ENCODE results near the gene C1orf198. TPM values are rescaled to one million over a fixed set of nuclear protein-coding genes. Genes with fewer than 3 reads are reported as not detected.

The C1orf198 gene
- total RNA-seq, 1 donor: 352 TPM

GRCh38 chr1:230915078-230915477 is 46.8 kb upstream of the C1orf198 start:
- Histone ChIP-seq H3K36me3 (ENCODE audit: insufficient read depth, low read length) (peaks cover 6% of the 10 kb centered on the region), H3K79me2 (ENCODE audit: insufficient read depth, low read length) (no peaks in the 10 kb centered on the region), H3K27me3 (ENCODE audit: insufficient read depth, low read length) (no peaks in the 10 kb centered on the region), H3K4me1 (ENCODE audit: insufficient read depth, low read length) (peaks cover 13% of the 10 kb centered on the region), H3K4me3 (ENCODE audit: insufficient read depth, low read length) (no peak overlapping the region), H2AFZ (ENCODE audit: low read length) (no peak overlapping the region), H3K27ac (ENCODE audit: low read depth, low read length) (no peak overlapping the region), H3K9me3 (ENCODE audit: low read depth, low read length) (no peaks in the 10 kb centered on the region), H4K20me1 (ENCODE audit: insufficient read depth, low read length) (no peaks in the 10 kb centered on the region), H3K4me2 (ENCODE audit: insufficient read depth, low read length) (no peak overlapping the region)
- DNase-seq (ENCODE audit: insufficient read length, low spot score, missing footprints): no peak
- TF ChIP-seq CTCF (IDR thresholded peaks at IDR 0.05; ENCODE audit: extremely low read depth, low read depth, low read length): no peak

GRCh38 chr1:230913496-230913895 is 45.2 kb upstream of the C1orf198 start:
- H3K79me2 ChIP-seq (ENCODE audit: insufficient read depth, low read length): no peaks in the 10 kb centered on the region
- H4K20me1 ChIP-seq (ENCODE audit: insufficient read depth, low read length): no peaks in the 10 kb centered on the region
- H3K36me3 ChIP-seq (ENCODE audit: insufficient read depth, low read length): peaks cover 5% of the 10 kb centered on the region
- H3K9me3 ChIP-seq (ENCODE audit: low read depth, low read length): no peaks in the 10 kb centered on the region
- no peak for DNase-seq (ENCODE audit: insufficient read length, low spot score, missing footprints)
- H3K27me3 ChIP-seq (ENCODE audit: insufficient read depth, low read length): no peaks in the 10 kb centered on the region
- no peak overlapping the region for H3K4me2 ChIP-seq (ENCODE audit: insufficient read depth, low read length)
- H2AFZ ChIP-seq (ENCODE audit: low read length): peak overlapping the region; percentile 52
- H3K4me3 ChIP-seq (ENCODE audit: insufficient read depth, low read length): no peak overlapping the region
- H3K4me1 ChIP-seq (ENCODE audit: insufficient read depth, low read length): peaks cover 13% of the 10 kb centered on the region
- H3K27ac ChIP-seq (ENCODE audit: low read depth, low read length): peak overlapping the region; percentile 32
- no peak for TF ChIP-seq CTCF (IDR thresholded peaks at IDR 0.05; ENCODE audit: extremely low read depth, low read depth, low read length)

- H2AFZ ChIP-seq (ENCODE audit: low read length): no peak overlapping the region
- H3K27me3 ChIP-seq (ENCODE audit: insufficient read depth, low read length): no peaks in the 10 kb centered on the region
- H3K79me2 ChIP-seq (ENCODE audit: insufficient read depth, low read length): no peaks in the 10 kb centered on the region
- H3K4me1 ChIP-seq (ENCODE audit: insufficient read depth, low read length): peaks cover 16% of the 10 kb centered on the region
- no peaks in the 10 kb centered on the region for H3K9me3 ChIP-seq (ENCODE audit: low read depth, low read length)
- H3K27ac ChIP-seq (ENCODE audit: low read depth, low read length): no peak overlapping the region
- no peaks in the 10 kb centered on the region for H4K20me1 ChIP-seq (ENCODE audit: insufficient read depth, low read length)
- H3K36me3 ChIP-seq (ENCODE audit: insufficient read depth, low read length): peaks cover 12% of the 10 kb centered on the region
- no peak overlapping the region for H3K4me3 ChIP-seq (ENCODE audit: insufficient read depth, low read length)
- no peak for DNase-seq (ENCODE audit: insufficient read length, low spot score, missing footprints)
- no peak overlapping the region for H3K4me2 ChIP-seq (ENCODE audit: insufficient read depth, low read length)
- no peak for TF ChIP-seq CTCF (IDR thresholded peaks at IDR 0.05; ENCODE audit: extremely low read depth, low read depth, low read length)
These were observed 42.4 kb upstream of the C1orf198 start for GRCh38 chr1:230910755-230911117.

GRCh38 chr1:230909974-230910754 is 41.8 kb upstream of the C1orf198 start:
- no peak for TF ChIP-seq CTCF (IDR thresholded peaks at IDR 0.05; ENCODE audit: extremely low read depth, low read depth, low read length)
- no peak overlapping the region for H3K4me2 ChIP-seq (ENCODE audit: insufficient read depth, low read length)
- no peak for DNase-seq (ENCODE audit: insufficient read length, low spot score, missing footprints)
- H3K27me3 ChIP-seq (ENCODE audit: insufficient read depth, low read length): no peaks in the 10 kb centered on the region
- peaks cover 12% of the 10 kb centered on the region for H3K36me3 ChIP-seq (ENCODE audit: insufficient read depth, low read length)
- H2AFZ ChIP-seq (ENCODE audit: low read length): no peak overlapping the region
- no peaks in the 10 kb centered on the region for H3K79me2 ChIP-seq (ENCODE audit: insufficient read depth, low read length)
- H3K9me3 ChIP-seq (ENCODE audit: low read depth, low read length): no peaks in the 10 kb centered on the region
- H3K4me1 ChIP-seq (ENCODE audit: insufficient read depth, low read length): peaks cover 21% of the 10 kb centered on the region
- H3K4me3 ChIP-seq (ENCODE audit: insufficient read depth, low read length): no peak overlapping the region
- no peaks in the 10 kb centered on the region for H4K20me1 ChIP-seq (ENCODE audit: insufficient read depth, low read length)
- H3K27ac ChIP-seq (ENCODE audit: low read depth, low read length): no peak overlapping the region

All from osteoblast (primary cell).